Jurkat, Clone E6-1 (cell line): ENCODE data around the gene IRAG1.
"Not testable (repeated sequence)": the region's sequence is repeated elsewhere in the genome, so short reads cannot be mapped to it uniquely, and the experiment has no call there.

Experiments
- DNase-seq: peaks from one replicate; pipeline ENCODE4 v3.0.0-alpha.2; 2011; ENCODE audit warnings: low read depth, low spot score
- H3K4me3 ChIP-seq: 2 replicates; pipeline ENCODE4 v1.5.1; 2011; ENCODE audit warnings: mild to moderate bottlenecking, low read length, control low read depth, moderate library complexity

The IRAG1 gene

GRCh38 chr11:10709299-10710086 is 15.9 kb upstream of the IRAG1 start:
- H3K4me3 ChIP-seq = no peak overlapping the region
- no peak for DNase-seq

DNA sequence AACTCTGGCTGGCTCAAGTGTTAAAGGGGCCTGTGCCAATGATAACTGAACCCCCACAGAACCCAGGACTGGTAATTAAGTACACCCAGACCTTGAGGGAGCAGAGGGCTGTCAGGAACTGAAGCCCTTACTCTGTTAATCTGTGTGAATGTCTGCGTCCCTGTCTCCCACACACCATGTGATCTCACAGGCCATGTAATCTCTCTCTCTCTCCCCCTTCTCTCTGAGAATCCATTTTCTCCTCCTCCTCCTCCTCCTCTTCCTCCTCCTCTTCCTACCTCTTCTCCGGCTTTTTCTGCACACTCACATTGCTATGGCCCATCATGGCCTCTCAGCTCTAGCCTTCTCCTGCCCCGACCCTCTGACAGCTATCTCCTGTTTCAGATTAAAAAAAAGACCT is 14.6 kb upstream of the IRAG1 start:
- no peak for DNase-seq
- no peak overlapping the region for H3K4me3 ChIP-seq

GRCh38 chr11:10701982-10702381 is 8.4 kb upstream of the IRAG1 start:
- no peak for DNase-seq
- H3K4me3 ChIP-seq = no peak overlapping the region

DNA sequence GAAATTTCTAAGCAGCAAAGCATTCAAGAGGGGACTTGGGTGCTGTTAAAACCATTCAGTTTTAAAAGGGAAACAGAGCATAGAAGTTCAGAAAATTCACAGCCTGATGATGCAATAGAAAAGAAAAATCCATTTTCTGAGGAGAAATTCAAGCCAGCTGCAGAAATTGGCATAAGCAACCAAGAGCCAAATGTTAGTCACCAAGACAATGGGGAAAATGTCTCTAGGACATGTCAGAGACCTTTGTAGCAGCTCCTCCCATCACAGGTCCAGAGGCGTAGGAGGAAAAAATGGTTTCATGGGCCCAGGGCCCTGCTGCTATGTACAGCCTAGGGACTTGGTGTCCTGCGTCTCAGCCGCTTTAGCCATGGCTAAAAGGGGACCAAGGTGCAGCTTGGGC is 5.5 kb upstream of the IRAG1 start:
- DNase-seq = no peak
- H3K4me3 ChIP-seq = no peak overlapping the region

DNA sequence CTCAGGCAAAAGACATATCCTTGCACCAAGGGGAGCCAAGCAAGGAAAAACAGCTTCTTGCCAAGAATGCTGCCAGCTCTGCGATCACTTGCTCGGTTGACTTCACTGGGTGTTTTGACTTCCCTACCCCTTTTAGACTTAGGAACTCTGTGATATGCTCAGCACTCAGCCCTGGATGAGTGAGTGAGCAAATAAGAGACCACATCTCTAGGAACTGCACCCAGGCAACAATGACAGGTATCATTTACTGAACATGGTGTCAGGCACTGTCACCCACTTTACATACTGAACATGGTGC is 3.7 kb upstream of the IRAG1 start:
- no peak overlapping the region for H3K4me3 ChIP-seq
- DNase-seq = no peak

GRCh38 chr11:10696468-10697322 is 3.1 kb upstream of the IRAG1 start:
- DNase-seq = no peak
- no peak overlapping the region for H3K4me3 ChIP-seq

- no peak for DNase-seq
- H3K4me3 ChIP-seq = no peak overlapping the region
These were observed 2.3 kb upstream of the IRAG1 start for GRCh38 chr11:10695833-10696232.

DNA sequence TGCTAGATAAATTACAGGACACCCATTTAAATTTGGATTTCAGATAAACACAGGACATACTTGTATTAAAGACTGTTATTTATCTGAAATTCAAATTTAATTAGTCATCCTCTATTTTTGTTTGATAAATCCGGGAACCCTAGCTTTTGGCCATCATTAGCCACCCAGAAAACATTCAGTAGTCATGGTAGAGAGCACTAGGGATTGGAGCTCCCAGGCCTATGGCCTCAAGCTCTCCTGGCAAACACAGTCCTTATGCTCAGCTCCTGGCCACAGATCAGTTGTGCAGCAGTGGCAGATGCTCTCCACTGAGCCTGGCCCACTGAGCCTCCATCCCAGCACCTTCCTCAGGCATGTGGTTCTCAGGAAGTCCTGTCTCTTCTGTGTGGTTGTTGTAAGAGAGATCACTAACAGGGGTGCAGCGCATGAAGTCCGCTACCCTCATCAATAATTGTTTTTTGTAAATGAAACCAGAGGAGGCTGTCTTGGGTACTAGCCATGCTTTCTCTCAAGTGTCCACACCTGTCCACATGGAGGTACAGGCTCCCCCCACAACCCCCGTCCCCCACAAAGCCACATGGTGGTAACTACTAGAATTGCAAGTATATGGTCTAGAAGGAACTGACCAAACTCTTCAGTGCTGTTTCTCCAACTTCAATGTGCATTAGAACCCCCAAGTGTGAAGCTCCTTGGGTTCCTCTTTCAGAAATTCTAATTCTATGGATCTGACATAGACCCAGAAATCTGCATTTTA is 1.1 kb upstream of the IRAG1 start:
- H3K4me3 ChIP-seq = no peak overlapping the region
- no peak for DNase-seq

- no peak overlapping the region for H3K4me3 ChIP-seq
- no peak for DNase-seq
These were observed 932 bp downstream of the IRAG1 start for GRCh38 chr11:10692531-10693115.

DNA sequence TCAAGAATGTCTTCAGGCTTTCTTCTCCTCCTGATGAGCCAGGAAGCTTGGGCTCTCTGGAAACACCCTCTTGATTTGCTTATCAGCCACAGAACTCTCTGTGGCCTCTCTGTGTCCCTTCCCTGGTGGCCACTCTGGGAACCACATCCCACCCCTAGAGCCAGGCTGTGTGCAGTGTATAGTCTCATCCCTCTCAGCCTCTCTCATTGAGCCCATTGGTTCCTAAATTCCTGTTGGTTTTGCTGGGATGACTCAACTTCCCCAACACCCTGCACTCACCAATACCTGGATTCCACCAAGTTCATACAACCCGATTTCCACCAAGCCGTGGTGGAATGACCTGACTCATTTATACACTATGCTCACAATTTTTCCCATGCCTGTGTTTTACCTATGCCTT is 5.2 kb downstream of the IRAG1 start:
- no peak for DNase-seq
- H3K4me3 ChIP-seq = no peak overlapping the region

GRCh38 chr11:10686311-10686710 is 7.2 kb downstream of the IRAG1 start:
- H3K4me3 ChIP-seq = no peak overlapping the region
- no peak for DNase-seq

DNA sequence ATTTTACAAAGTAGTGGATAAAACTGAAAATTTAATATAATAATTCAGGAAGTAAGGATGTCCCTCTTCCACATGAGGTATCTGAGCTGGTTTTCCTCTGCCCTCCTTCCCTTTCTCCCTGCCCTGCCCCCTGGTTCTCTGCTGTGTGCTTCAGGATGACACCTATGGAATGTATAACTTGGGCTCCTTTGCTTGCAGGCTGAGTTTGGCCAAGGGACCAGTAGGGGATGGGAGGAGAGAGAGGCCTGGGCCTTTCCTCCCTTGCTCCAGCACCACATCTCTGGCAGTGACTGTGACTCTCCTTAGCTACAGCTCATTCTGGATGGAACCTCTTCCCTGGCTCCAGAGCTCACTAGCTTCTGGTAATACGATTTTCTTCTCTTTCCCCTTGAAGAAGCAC is 10.1 kb downstream of the IRAG1 start:
- no peak overlapping the region for H3K4me3 ChIP-seq
- DNase-seq = no peak

DNA sequence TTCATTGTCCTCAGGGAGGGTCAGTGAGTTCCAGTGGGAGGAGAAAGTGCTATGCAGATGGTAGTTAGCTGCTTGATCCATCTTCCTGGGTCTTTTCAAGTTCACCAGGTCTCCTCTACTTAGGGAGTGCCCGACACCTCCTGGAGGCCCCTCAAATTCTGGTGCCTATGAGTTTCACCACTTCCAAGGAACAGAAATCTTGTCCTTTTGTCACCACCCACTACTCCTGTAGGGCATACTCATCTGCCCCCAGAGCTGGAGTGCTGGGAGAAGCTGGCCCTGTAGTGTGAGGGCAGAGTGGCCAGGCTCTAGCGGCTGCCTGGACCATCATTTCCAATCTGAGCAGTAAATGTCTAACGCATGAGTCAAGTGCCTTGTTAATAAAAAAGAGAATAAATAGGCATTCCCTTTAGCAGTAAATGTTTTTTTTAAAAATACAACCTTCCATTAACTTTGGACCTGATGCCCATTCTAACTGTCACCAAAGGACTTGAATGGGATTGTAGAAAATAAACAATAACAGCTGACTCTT is 12.5 kb downstream of the IRAG1 start:
- DNase-seq = no peak
- no peak overlapping the region for H3K4me3 ChIP-seq

- H3K4me3 ChIP-seq, DNase-seq: not testable (repeated sequence)
These were observed 13.3 kb downstream of the IRAG1 start for GRCh38 chr11:10680279-10680678.

GRCh38 chr11:10679644-10680043 is 13.9 kb downstream of the IRAG1 start:
- DNase-seq = no peak

GRCh38 chr11:10678101-10678500 is 15.5 kb downstream of the IRAG1 start:
- no peak overlapping the region for H3K4me3 ChIP-seq
- no peak for DNase-seq

More at GRCh38 chr11:10679644-10680043, 13.9 kb downstream of the IRAG1 start:
- H3K4me3 ChIP-seq = no peak overlapping the region

DNA sequence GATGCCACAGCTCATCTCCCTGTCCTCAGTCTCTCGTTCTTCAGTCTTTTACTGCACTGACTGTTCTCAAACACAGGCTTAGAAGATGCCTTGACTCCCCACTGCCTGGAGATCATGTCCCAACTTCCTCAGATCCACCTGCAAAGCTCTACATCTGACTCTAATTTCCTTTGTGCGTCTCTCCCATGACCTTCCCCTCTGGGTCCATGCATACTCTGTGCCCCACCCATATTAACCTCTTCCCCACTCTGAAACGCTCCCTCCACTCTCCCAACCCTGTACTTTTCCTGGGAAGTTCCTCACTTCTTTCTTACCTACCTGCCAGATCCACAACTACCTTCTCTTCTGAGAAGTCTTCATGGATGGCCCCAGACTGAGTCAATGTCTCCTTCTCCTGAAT is 16.6 kb downstream of the IRAG1 start:
- no peak for DNase-seq
- H3K4me3 ChIP-seq = no peak overlapping the region

DNA sequence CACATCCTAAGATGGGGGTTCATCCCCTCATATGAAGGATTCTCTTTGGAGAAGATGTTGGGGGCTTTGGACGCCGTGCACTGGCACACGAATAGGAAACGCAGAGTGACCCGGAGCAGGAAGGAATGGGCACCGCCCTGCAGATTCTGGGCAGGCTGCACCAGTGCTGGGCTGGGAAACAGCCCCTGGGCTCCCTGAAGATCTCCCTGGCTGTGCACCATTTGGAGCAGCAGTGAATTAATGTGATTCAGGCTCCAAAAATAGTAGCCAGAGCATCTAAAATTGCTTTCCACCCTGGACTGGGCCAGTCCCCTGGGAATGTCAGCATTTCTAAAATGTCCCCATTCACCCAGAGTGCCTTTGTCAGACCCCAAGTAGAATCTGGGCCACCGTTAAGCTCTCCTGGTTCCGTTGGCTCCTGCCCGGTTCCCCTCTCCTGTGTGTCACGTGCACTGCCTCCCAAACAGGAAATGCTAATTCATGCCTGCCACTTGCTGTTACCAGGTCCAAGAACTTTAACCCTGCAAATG is 18.6 kb downstream of the IRAG1 start:
- DNase-seq = no peak
- H3K4me3 ChIP-seq = no peak overlapping the region

DNA sequence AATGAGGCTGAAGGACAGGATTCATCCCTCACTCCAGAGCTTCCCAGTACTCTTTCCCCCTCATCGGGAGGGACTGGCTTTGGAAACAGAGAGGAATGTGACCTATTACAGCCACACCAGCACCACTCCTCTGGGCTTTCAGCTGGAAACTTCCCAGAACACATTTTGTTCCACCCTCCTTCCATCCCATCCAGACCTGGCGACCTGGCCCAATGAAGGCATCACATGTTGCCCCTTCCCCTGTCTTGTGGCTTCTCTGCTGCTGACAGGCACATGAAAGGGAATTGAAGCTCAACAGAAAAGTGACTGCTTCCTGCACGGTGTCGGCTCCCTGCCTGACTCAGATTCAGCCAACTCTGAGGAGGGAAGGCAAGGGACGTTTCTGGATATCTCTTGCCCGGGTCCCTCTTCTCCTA is 19.1 kb downstream of the IRAG1 start:
- no peak for DNase-seq
- H3K4me3 ChIP-seq = no peak overlapping the region
